Skeletal muscle tissue (tissue), 4 donors: ENCODE results near the gene MYO15A. TPM values are rescaled to one million over a fixed set of nuclear protein-coding genes. Genes with fewer than 3 reads are reported as not detected.

ENCODE experiments used
- H3K27ac ChIP-seq: one replicate; pipeline ENCODE4 v1.7.0; 2013; ENCODE audit warnings: mild to moderate bottlenecking, low read depth, low read length, inconsistent platforms
- H3K27me3 ChIP-seq, 3 donors: one replicate each; pipeline ENCODE4 v1.7.0; 2013; ENCODE audit warnings: low read length in 3 of 3; ENCODE audit not compliant: control insufficient read depth in 3 of 3, insufficient read depth in 3 of 3
- H3K36me3 ChIP-seq, 3 donors: one replicate each; pipeline ENCODE4 v1.7.0; 2013; ENCODE audit warnings: low read length in 3 of 3; ENCODE audit not compliant: control insufficient read depth in 3 of 3, insufficient read depth in 3 of 3
- H3K4me1 ChIP-seq, 3 donors: one replicate each; pipeline ENCODE4 v1.7.0; 2013; ENCODE audit warnings: low read length in 3 of 3, mild to moderate bottlenecking in 3 of 3; ENCODE audit not compliant: control insufficient read depth in 3 of 3, insufficient read depth in 3 of 3
- H3K4me3 ChIP-seq, 3 donors: one replicate each; pipeline ENCODE4 v1.7.0; 2013; ENCODE audit warnings: low read length in 3 of 3
- H3K9ac ChIP-seq, 3 donors: one replicate each; pipeline ENCODE4 v1.7.0; 2013; ENCODE audit warnings: low read length in 3 of 3, mild to moderate bottlenecking in 3 of 3, moderate library complexity in 2 of 3, low read depth in 1 of 3
- H3K9me3 ChIP-seq, 3 donors: one replicate each; pipeline ENCODE4 v1.7.0; 2013; ENCODE audit warnings: low read length in 3 of 3; ENCODE audit not compliant: control insufficient read depth in 3 of 3
- total RNA-seq: library from RNA; depleted of rRNA; stranded (reverse); fragments of >200 nt; gene quantifications from one replicate; pipeline ENCODE4 v1.2.3, GENCODE V29; 2014
- donor health status: Osteomylitis.

Gene MYO15A
- total RNA-seq, 1 donor from 2014 or later: 0.52 TPM

- Histone ChIP-seq H3K9me3 (no peaks in the 10 kb centered on the region), H3K36me3 (peaks cover 7 to 13% (median 9%) of the 10 kb centered on the region in 3 donors), H3K27me3 (no peaks in the 10 kb centered on the region), H3K4me1 (peaks cover 74 to 78% (median 77%) of the 10 kb centered on the region in 3 donors), H3K27ac (peak overlapping the region; percentile 99), H3K4me3 (peak overlapping the region; percentile 76 to 98 (median 95)), H3K9ac (peak overlapping the region; percentile 88 to 95 (median 89))
These were observed 78.7 kb downstream of the MYO15A start for GRCh38 chr17:18187226-18187625.

- no peaks in the 10 kb centered on the region for H3K9me3 ChIP-seq
- peak overlapping the region; percentile 99 for H3K27ac ChIP-seq
- H3K4me3 ChIP-seq: peak overlapping the region; percentile 76 to 98 (median 95)
- peak overlapping the region; percentile 88 to 95 (median 89) for H3K9ac ChIP-seq
- H3K27me3 ChIP-seq: no peaks in the 10 kb centered on the region
- H3K4me1 ChIP-seq: peaks cover 70 to 76% (median 75%) of the 10 kb centered on the region in 3 donors
- peaks cover 9 to 13% (median 10%) of the 10 kb centered on the region in 3 donors for H3K36me3 ChIP-seq
These were observed 79.5 kb downstream of the MYO15A start for GRCh38 chr17:18187821-18188761.

- H3K4me1 ChIP-seq: peaks cover 64 to 74% (median 68%) of the 10 kb centered on the region in 3 donors
- H3K27ac ChIP-seq: peak overlapping the region; percentile 62
- peaks cover 15 to 24% (median 19%) of the 10 kb centered on the region in 3 donors for H3K36me3 ChIP-seq
- no peaks in the 10 kb centered on the region for H3K27me3 ChIP-seq
- no peaks in the 10 kb centered on the region for H3K9me3 ChIP-seq
- H3K4me3 ChIP-seq: peak overlapping the region; percentile 4 to 55 (median 37)
- H3K9ac ChIP-seq: peak overlapping the region; percentile 1 to 58 (median 54)
These were observed 82.2 kb downstream of the MYO15A start for GRCh38 chr17:18190628-18191235.

GRCh38 chr17:18191236-18191667, 82.7 kb downstream of the MYO15A start:
- H3K27ac ChIP-seq: peak overlapping the region; percentile 62
- H3K4me3 ChIP-seq: peak overlapping the region; percentile 4 to 55 (median 37)
- H3K9me3 ChIP-seq: no peaks in the 10 kb centered on the region
- H3K9ac ChIP-seq: peak overlapping the region in 2 of 3 donors; percentile 54 to 58
- H3K27me3 ChIP-seq: no peaks in the 10 kb centered on the region
- H3K36me3 ChIP-seq: peaks cover 16 to 27% (median 19%) of the 10 kb centered on the region in 3 donors
- peaks cover 59 to 69% (median 63%) of the 10 kb centered on the region in 3 donors for H3K4me1 ChIP-seq

- Histone ChIP-seq H3K36me3 (peaks cover 17 to 31% (median 19%) of the 10 kb centered on the region in 3 donors), H3K9ac (peak overlapping the region in 2 of 3 donors; percentile 2 to 51), H3K9me3 (no peaks in the 10 kb centered on the region), H3K27ac (peak overlapping the region; percentile 62), H3K27me3 (no peaks in the 10 kb centered on the region), H3K4me1 (peaks cover 54 to 64% (median 58%) of the 10 kb centered on the region in 3 donors), H3K4me3 (no peak overlapping the region)
These were observed 83.4 kb downstream of the MYO15A start for GRCh38 chr17:18191967-18192366.

GRCh38 chr17:18194394-18194793, 85.8 kb downstream of the MYO15A start:
- H3K4me3 ChIP-seq: no peak overlapping the region
- H3K36me3 ChIP-seq: peaks cover 25 to 45% (median 28%) of the 10 kb centered on the region in 3 donors
- no peak overlapping the region for H3K27ac ChIP-seq
- H3K4me1 ChIP-seq: peaks cover 55 to 65% (median 61%) of the 10 kb centered on the region in 3 donors
- no peaks in the 10 kb centered on the region for H3K27me3 ChIP-seq
- no peaks in the 10 kb centered on the region for H3K9me3 ChIP-seq
- H3K9ac ChIP-seq: no peak overlapping the region

- Histone ChIP-seq H3K4me3 (no peak overlapping the region), H3K27ac (no peak overlapping the region), H3K4me1 (peaks cover 50 to 65% (median 57%) of the 10 kb centered on the region in 3 donors), H3K9ac (no peak overlapping the region), H3K27me3 (no peaks in the 10 kb centered on the region), H3K36me3 (peaks cover 25 to 45% (median 30%) of the 10 kb centered on the region in 3 donors), H3K9me3 (no peaks in the 10 kb centered on the region)
These were observed 86.2 kb downstream of the MYO15A start for GRCh38 chr17:18194804-18195203.

- no peak overlapping the region for H3K9ac ChIP-seq
- H3K27me3 ChIP-seq: no peaks in the 10 kb centered on the region
- no peaks in the 10 kb centered on the region for H3K9me3 ChIP-seq
- H3K36me3 ChIP-seq: peaks cover 25 to 45% (median 30%) of the 10 kb centered on the region in 3 donors
- no peak overlapping the region for H3K27ac ChIP-seq
- no peak overlapping the region for H3K4me3 ChIP-seq
- peaks cover 49 to 62% (median 55%) of the 10 kb centered on the region in 3 donors for H3K4me1 ChIP-seq
These were observed 86.7 kb downstream of the MYO15A start for GRCh38 chr17:18195246-18195645.

- Histone ChIP-seq H3K9me3 (no peaks in the 10 kb centered on the region), H3K4me1 (peaks cover 45 to 59% (median 46%) of the 10 kb centered on the region in 3 donors), H3K36me3 (peaks cover 27 to 51% (median 27%) of the 10 kb centered on the region in 3 donors), H3K4me3 (no peak overlapping the region), H3K9ac (peak overlapping the region in 1 of 3 donors; percentile 28), H3K27me3 (no peaks in the 10 kb centered on the region), H3K27ac (no peak overlapping the region)
These were observed 89.1 kb downstream of the MYO15A start for GRCh38 chr17:18197535-18198194.
